ENCODE measurements around the gene C2orf80.
"Not testable (repeated sequence)": the region's sequence is repeated elsewhere in the genome, so short reads cannot be mapped to it uniquely, and the experiment has no call there.

C2orf80 gene

DNA sequence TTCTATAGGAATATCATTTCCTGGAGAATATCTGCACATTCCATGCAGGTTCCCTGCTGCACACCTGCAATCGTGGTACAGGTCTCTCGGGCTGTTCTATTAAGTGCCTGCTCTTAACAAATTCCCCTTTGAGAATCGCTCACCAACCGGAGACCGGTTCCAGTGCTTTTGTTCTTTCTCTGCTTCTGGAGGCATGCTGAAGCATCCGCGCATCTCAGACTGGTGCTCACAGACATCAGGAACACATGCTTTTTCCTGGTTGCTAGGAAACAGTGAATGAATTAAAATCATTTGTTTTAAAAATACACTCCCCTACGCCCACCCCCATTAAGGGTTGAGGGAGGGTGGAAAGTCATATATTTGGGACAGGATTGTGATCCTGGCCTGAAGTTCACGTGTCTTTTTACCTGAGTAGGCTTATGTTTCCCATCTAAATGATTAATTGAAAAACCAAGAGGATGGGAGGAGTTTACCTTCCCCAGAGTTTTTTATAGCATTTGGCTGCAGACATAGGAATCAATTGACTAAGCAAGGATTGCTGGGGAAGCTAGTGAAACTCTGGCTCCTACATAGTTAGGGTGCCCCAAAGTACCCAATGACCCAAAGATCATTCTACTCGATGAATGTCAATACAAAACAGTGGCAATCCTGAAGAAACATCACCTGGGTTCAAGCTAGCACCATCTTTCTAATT, at the start of gene C2orf80:
C2orf80 (minus strand) TSS at position 221 of the 694 bp plus-strand sequence. CDS start 3,044 bp downstream, outside the sequence.
- peak in 2 of 3 experiments; percentile 49 to 79 for DNase-seq

DNA sequence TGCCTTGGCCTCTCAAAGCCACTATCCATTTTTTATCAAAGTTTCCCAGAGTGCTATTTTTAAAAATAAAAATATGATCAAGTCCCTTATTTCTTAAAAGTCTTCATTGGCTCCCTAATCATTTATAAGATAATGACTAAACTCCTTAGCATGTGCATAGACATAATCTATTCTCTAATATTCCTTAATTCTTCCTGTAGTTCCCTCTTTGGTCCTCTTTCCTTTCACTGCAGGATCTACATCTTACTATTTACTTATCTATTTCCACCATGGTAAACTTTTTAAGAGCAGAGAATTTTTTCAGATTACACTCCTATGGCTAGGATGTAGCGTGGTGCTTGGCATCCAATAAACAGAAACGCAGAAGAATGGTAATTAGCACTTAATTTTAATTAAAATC, 46.0 kb upstream of the C2orf80 start:
- no peak for DNase-seq

DNA sequence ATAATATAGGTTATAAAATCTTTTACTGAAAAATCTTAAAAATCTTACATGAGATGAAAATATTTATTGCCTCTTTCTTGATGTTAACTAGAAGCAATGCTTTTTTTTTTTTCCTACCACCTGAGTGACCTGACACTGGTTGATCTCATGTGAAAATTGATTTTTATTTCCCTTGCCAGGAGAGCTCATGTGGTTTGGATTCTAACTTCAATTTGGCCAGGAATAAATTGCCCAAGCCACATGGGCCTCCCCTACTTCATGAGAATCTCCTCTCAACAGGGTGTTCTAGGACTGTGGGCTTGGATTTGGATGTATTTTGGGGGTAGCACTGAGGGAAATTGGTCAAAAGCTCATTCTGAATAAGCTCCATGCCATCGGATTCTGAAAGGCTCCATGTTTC, 45.0 kb upstream of the C2orf80 start:
- no peak for DNase-seq

DNA sequence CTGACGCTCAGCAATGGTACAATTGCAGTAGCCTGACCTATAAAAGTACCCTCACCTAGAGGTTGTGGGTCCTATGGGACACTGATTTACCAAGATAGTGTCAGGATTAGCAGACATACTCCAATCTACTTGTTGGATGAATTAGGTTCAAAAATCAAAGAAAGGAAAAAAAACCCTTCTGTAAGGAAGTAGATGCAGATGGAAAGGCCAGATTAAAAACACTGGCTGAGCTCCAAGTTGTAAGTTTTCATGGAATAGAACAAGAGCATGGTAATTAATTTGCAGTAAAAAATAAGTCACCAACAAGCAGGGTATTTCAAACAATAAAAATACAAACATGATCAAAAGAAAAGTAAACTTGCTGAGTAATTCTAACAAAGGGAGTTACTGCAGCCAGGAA, 38.6 kb upstream of the C2orf80 start:
- DNase-seq = no peak

DNA sequence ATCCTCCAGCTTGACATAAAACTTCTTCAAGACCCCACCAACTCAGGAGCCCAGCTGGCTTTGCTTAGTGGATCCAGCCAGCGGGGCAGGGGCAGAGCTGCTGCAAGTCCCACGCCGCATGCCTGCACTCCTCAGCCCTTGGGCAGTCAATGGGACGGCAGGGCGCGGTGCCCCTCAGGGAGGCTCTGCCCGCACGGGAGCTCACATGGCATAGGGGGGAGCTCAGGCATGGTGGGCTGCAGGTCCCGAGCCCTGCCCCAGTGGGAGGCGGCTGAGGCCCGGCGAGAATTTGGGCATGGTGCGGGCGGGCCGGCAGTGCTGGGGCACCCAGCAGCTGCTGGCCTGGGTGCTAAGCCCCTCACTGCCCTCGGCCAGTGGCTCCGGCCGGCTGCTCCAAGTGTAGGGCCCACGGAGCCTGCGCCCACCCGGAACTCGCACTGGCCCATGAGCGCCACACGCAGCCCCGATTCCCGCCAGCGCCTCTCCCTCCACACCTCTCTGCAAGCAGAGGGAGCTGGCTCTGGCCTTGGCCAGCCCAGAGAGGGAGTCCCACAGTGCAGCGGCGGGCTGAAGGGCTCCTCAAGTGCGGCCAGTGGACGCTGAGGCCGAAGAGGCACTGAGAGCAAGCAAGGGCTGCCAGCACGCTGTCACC, 37.9 kb upstream of the C2orf80 start:
- DNase-seq = no peak

GRCh38 chr2:208224802-208225201, 35.0 kb upstream of the C2orf80 start:
- no peak for DNase-seq

- no peak for DNase-seq
These were observed 32.5 kb upstream of the C2orf80 start for GRCh38 chr2:208222351-208222750.

GRCh38 chr2:208221873-208222272, 32.0 kb upstream of the C2orf80 start:
- DNase-seq = not testable (repeated sequence)

- no peak for DNase-seq
These were observed 21.0 kb upstream of the C2orf80 start for GRCh38 chr2:208210688-208211451.

- no peak for DNase-seq
These were observed 18.7 kb upstream of the C2orf80 start for GRCh38 chr2:208208335-208209085.

DNA sequence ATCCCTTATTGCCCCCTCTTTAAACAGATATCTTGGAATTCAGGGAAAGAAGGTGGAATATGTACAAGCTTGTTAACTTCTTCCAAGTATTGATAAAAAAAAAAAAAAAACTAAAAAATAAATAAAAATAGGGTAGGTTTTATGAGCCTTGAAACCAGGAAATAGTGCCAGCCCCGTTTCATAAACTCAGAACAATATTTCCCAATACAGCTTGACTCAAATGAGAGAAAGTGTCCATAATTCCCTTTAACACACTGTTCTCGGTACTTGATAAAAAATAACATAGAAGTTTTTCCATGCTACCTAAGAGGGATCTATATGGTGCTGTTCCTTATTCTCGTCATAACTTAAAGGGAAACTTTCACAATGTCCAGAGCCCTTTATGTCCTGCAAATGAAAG, 17.9 kb upstream of the C2orf80 start:
- DNase-seq = no peak

DNA sequence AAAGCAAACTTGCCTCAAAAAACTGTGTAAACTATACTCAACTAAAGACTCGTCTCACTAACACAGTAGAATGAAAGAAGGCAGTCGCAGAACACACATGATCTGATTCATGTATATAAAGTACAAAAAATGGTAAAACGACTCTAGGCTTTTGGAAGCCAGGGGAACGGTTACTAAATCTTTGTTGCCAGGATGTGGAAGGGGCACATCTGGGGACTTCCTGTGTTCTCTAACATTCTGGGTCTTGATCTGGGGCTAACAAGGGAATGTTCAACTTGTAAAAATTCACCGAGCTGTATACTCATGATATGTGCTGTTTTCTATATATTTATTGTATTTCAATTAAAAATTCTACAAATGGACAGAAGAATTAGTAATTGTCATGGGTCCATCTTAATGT, 14.3 kb upstream of the C2orf80 start:
- no peak for DNase-seq

DNA sequence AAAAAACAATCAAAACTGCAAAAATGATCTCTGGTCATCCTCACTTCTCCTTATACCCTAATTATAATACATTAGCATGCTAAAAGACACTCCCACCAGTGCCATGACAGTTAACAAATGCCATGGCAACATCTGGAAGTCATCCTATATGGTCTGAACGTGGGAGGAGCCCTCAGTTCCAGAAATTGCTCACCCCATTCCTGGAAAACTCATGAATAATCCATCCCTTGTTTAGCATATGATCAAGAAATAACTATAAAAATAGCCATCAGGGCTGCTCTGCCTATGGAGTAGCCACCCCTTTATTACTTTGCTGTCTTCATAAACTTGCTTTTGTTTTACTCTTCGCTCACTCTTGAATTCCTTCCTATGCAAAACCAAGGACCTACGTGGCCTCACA, 5.7 kb upstream of the C2orf80 start:
- DNase-seq = no peak

DNA sequence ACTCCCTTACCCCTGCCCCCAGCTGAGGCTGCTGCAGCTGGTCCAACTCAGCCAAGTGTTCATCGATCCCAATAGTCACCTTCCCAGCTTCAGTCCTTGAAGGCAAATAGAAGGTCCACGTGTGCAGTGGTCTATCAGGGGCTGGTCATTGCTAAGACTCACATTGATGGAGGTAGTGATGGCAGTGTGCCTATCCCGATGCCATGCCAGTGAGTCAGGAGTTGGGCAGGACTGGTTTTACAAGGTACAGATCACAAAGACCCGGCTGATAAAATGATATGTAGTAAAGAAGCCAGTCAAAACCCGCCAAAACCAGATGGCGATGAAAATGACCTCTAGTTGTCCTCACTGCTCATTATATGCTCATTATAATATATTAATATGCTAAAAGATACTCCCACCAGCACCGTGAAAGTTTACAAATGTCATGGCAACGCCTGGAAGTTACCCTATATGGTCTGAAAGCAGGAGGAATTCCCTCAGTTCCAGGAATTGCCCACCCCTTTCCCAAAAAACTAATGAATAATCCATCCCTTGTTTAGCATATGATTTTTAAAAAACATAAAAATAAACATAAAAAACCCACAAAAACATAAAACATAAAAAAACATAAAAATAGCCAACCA, 2.9 kb upstream of the C2orf80 start:
- no peak for DNase-seq

- DNase-seq = no peak
These were observed 591 bp downstream of the C2orf80 start for GRCh38 chr2:208189069-208189809.

- DNase-seq = no peak
These were observed 2.9 kb downstream of the C2orf80 start for GRCh38 chr2:208186893-208187292.

DNA sequence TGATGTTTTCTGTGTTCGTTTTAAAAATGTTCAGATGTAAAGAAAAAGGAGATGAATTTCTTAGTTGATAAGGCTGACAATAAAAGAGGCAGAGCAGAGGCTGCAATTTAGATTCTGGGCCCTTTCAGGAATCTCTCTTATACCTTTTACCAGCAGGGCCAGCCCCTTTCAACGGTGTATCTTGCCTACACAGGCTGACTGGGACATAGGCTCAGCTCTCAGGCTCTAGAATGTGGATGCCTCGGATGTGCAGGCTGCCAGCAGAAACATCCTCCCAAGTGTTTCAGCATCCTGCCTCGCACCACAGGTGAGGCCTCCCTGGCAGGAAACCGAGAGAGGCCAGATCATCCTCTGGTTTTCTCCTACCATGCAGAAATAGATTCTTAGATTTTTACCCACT, 3.4 kb downstream of the C2orf80 start:
- DNase-seq = no peak

- peak in 1 of 3 experiments; percentile 5 for DNase-seq
These were observed 5.7 kb downstream of the C2orf80 start for GRCh38 chr2:208183972-208184705.

DNA sequence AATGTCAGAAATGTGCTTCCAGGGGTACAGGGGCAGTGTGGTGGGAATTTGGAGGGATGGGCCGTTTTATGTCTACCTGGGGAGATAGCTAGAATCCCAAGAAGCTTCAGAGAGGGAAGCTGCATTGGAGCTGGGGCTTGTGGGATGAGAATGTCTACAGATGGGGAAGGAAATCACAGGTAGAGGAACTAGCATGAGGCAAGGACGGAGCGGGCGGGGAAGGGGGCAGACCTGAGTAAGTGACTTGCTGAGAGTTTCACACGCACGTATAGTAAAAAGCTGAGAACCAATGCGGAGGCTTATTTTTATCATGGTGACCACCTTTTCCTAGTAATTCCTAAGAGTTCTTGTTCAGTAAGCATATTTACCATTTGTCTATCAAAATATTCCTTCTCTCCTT, 6.3 kb downstream of the C2orf80 start:
- no peak for DNase-seq

- no peak for DNase-seq
These were observed 7.0 kb downstream of the C2orf80 start for GRCh38 chr2:208182835-208183234.

DNA sequence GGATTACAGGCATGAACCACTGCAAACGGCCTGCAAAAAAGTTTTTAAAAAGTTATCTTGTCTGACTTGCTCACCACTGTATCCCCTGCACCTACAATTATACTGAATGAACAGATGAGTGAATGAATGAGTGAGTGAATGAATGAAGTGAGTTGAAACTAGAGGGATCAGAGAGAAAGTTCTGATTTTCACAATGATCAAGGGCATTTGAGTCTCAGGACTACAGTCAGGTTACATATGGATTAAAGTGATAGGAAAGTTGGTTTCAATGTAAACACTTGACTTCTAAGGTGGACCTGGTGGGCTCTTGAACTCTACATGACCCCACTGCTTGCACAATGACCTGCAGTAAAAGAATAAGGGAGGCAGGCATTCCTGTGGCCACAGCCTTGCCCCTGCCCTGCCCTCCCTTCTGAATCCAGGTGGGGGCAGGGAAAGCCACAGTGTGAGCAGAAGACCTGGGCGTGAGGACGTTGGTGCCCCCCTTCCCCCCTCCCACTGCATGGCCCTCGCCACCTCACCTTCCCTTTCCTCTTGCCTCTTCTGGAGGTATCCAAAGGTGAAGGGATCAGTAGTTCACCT, 10.7 kb downstream of the C2orf80 start:
- peak in 1 of 3 experiments; percentile 5 for DNase-seq
